OCI-LY1 (cell line): Measurements from ENCODE around the gene FMN2.

Source experiments
- H2AFZ ChIP-seq: fragments of 200-600 bp; sonication (generic), shearing (Covaris generic); 2 replicates; pipeline ENCODE4 v1.6.0; 2014; ENCODE audit warnings: antibody characterized with exemption, mild to moderate bottlenecking, low read length
- H3F3A ChIP-seq: fragments of 200-600 bp; sonication (generic), shearing (Covaris generic); 2 replicates; pipeline ENCODE4 v1.6.0; 2014; ENCODE audit warnings: mild to moderate bottlenecking, antibody characterized with exemption, low read length, moderate library complexity; ENCODE audit not compliant: insufficient read depth
- H3K27ac ChIP-seq: fragments of 200-600 bp; sonication (generic); 2 replicates; pipeline ENCODE4 v1.5.1; 2014; ENCODE audit warnings: low read length, mixed run types, mild to moderate bottlenecking, low read depth; ENCODE audit not compliant: poor library complexity, severe bottlenecking
- H3K27me3 ChIP-seq: fragments of 200-600 bp; sonication (generic); 2 replicates; pipeline ENCODE4 v1.6.0; 2014; ENCODE audit warnings: antibody characterized with exemption, mild to moderate bottlenecking, low read length, moderate library complexity; ENCODE audit not compliant: insufficient read depth
- H3K36me3 ChIP-seq: fragments of 200-600 bp; sonication (generic); 2 replicates; pipeline ENCODE4 v1.6.1; 2014; ENCODE audit warnings: mild to moderate bottlenecking, antibody characterized with exemption, low read length, moderate library complexity, mixed read lengths; ENCODE audit not compliant: insufficient read depth
- H3K4me1 ChIP-seq: fragments of 200-600 bp; sonication (generic); 2 replicates; pipeline ENCODE4 v1.5.1; 2014; ENCODE audit warnings: mild to moderate bottlenecking, low read length, moderate library complexity; ENCODE audit not compliant: insufficient read depth, severe bottlenecking
- H3K4me2 ChIP-seq: fragments of 200-600 bp; sonication (generic), shearing (Covaris generic); 2 replicates; pipeline ENCODE4 v1.6.1; 2014; ENCODE audit warnings: low read length
- H3K4me3 ChIP-seq: fragments of 200-600 bp; sonication (generic); 2 replicates; pipeline ENCODE4 v1.5.1; 2014; ENCODE audit warnings: low read length, low read depth, mild to moderate bottlenecking, mixed read lengths; ENCODE audit not compliant: poor library complexity, severe bottlenecking
- H3K79me2 ChIP-seq: fragments of 200-600 bp; shearing (Covaris generic); 2 replicates; pipeline ENCODE4 v1.6.1; 2016; ENCODE audit warnings: mixed run types, low read length, mixed read lengths; ENCODE audit not compliant: insufficient read depth
- H3K9ac ChIP-seq: fragments of 200-600 bp; sonication (generic), shearing (Covaris generic); 2 replicates; pipeline ENCODE4 v1.6.1; 2014; ENCODE audit warnings: mild to moderate bottlenecking, low read length, mixed read lengths
- H3K9me2 ChIP-seq: fragments of 200-600 bp; sonication (generic), shearing (Covaris generic); 2 replicates; pipeline ENCODE4 v1.6.1; 2014; ENCODE audit warnings: low read depth, mild to moderate bottlenecking, low read length, mixed read lengths
- H3K9me3 ChIP-seq: fragments of 200-600 bp; shearing (Covaris generic); 2 replicates; pipeline ENCODE4 v1.6.1; 2014; ENCODE audit warnings: low read length, mixed read lengths
- H4K20me1 ChIP-seq: fragments of 200-600 bp; sonication (generic), shearing (Covaris generic); 2 replicates; pipeline ENCODE4 v1.6.0; 2016; ENCODE audit warnings: mild to moderate bottlenecking, low read length; ENCODE audit not compliant: insufficient read depth
- CTCF ChIP-seq: fragments of 200-600 bp; sonication (generic), shearing (Covaris generic); IDR thresholded peaks from 2 replicates; pipeline ENCODE4 v1.5.1; 2017; ENCODE audit warnings: mild to moderate bottlenecking, antibody characterized with exemption, low read length, moderate library complexity, mixed read lengths
- EZH2 ChIP-seq: fragments of 200-600 bp; sonication (generic), shearing (Covaris generic); IDR thresholded peaks from 2 replicates; pipeline ENCODE4 v1.8.0; 2017; ENCODE audit warnings: borderline replicate concordance, mixed run types, mild to moderate bottlenecking, antibody characterized with exemption, low read length, moderate library complexity, mixed read lengths

The FMN2 gene

GRCh38 chr1:240487493-240487892 is 395.8 kb downstream of the FMN2 start:
- no peaks in the 10 kb centered on the region for H3K27me3 ChIP-seq
- H3F3A ChIP-seq: no peaks in the 10 kb centered on the region
- no peak for TF ChIP-seq CTCF
- no peak for TF ChIP-seq EZH2
- no peak overlapping the region for H3K4me2 ChIP-seq
- H3K36me3 ChIP-seq: no peaks in the 10 kb centered on the region
- no peaks in the 10 kb centered on the region for H4K20me1 ChIP-seq
- H3K9me3 ChIP-seq: no peaks in the 10 kb centered on the region
- no peak overlapping the region for H3K27ac ChIP-seq
- no peaks in the 10 kb centered on the region for H3K9me2 ChIP-seq
- H3K4me3 ChIP-seq: no peak overlapping the region
- no peak overlapping the region for H3K9ac ChIP-seq
- H2AFZ ChIP-seq: no peak overlapping the region
- H3K4me1 ChIP-seq: no peaks in the 10 kb centered on the region
- no peaks in the 10 kb centered on the region for H3K79me2 ChIP-seq

DNA sequence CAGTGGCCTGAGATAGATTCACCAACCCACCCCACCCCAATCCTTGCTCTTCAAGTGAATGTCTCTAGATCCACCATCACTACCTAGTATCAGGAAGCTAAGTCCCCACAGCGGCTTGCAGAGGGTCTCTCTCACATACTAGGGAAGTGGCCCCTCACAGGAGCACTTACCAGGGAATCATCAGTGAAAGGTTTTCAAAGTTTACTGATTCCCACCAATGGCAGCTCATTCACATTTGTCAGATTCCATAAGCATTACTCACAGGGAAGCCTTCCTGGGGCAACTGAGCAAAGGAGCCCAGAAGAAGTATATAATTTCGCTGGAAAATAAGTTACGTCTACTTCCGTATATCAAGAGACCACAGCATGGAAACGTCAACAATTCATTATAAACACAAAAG is 399.5 kb downstream of the FMN2 start:
- Histone ChIP-seq H3K79me2 (no peaks in the 10 kb centered on the region), H3K9me2 (no peaks in the 10 kb centered on the region), H3K4me3 (no peak overlapping the region), H3K27me3 (no peaks in the 10 kb centered on the region), H3K36me3 (no peaks in the 10 kb centered on the region), H3K4me2 (no peak overlapping the region), H4K20me1 (no peaks in the 10 kb centered on the region), H3K27ac (no peak overlapping the region), H3F3A (no peaks in the 10 kb centered on the region), H3K4me1 (no peaks in the 10 kb centered on the region), H3K9me3 (no peaks in the 10 kb centered on the region), H3K9ac (no peak overlapping the region), H2AFZ (no peak overlapping the region)
- TF ChIP-seq CTCF (no peak), EZH2 (no peak)

GRCh38 chr1:240491796-240492195 is 400.1 kb downstream of the FMN2 start:
- Histone ChIP-seq H3K9me2 (no peaks in the 10 kb centered on the region), H3K27ac (no peak overlapping the region), H3K9me3 (no peaks in the 10 kb centered on the region), H3K79me2 (no peaks in the 10 kb centered on the region), H3F3A (no peaks in the 10 kb centered on the region), H4K20me1 (no peaks in the 10 kb centered on the region), H3K4me3 (no peak overlapping the region), H3K27me3 (no peaks in the 10 kb centered on the region), H2AFZ (no peak overlapping the region), H3K4me2 (no peak overlapping the region), H3K4me1 (no peaks in the 10 kb centered on the region), H3K9ac (no peak overlapping the region), H3K36me3 (no peaks in the 10 kb centered on the region)
- TF ChIP-seq CTCF (no peak), EZH2 (no peak)
